GM12878 (cell line): ENCODE measurements around the gene CCDC57. TPM values are rescaled to one million over a fixed set of nuclear protein-coding genes. Genes with fewer than 3 reads are reported as not detected.

ENCODE experiments used
- SMARCA5 ChIP-seq: fragments of 450-650 bp; IDR thresholded peaks from 2 replicates; pipeline ENCODE4 v1.6.1; 2017; ENCODE audit warnings: mild to moderate bottlenecking
- polyA plus RNA-seq, 11 experiments: library from polyadenylated mRNA; depleted of rRNA in 4 of 11; unstranded in 6 of 11; stranded (reverse) in 5 of 11; fragments of >200 nt; fragmentation: Nextera tagmentation in 4 of 11; fragmentation: Illumina TruSeq in 1 of 11; extraction: Ambion mirVana in 4 of 11; extraction: Trizol in 1 of 11; gene quantifications; 1 replicate in 1 of 11; 2 replicates in 10 of 11; pipeline versions ENCODE4 v1.2.1 to v1.2.3, GENCODE V29; 2011 to 2016; ENCODE audit warnings: inconsistent platforms in 2 of 11, missing spikeins in 2 of 11, low read depth in 1 of 11
- total RNA-seq, 4 experiments: library from RNA; depleted of rRNA in 3 of 4; stranded (reverse); fragments of >200 nt in 3 of 4; fragmentation: Illumina TruSeq in 1 of 4; extraction: Trizol in 1 of 4; gene quantifications; 2 replicates each; pipeline versions ENCODE4 v1.2.1 to v1.2.3, GENCODE V29; 2013 to 2021
- TF ChIP-seq, protein P1 (sequence below): fragments of 450-650 bp; formaldehyde crosslinking; IDR thresholded peaks from 2 replicates; pipeline ENCODE4 v1.4.0; 2022; ENCODE audit warnings: mild to moderate bottlenecking, moderate library complexity
- TF ChIP-seq, protein P2 (sequence below): fragments of 450-650 bp; IDR thresholded peaks from 2 replicates; pipeline ENCODE4 v1.6.1; 2017; ENCODE audit warnings: mild to moderate bottlenecking, moderate library complexity

The CCDC57 gene
- total and polyA plus RNA-seq, 10 of the 15 experiments (the other 5 are each of a cell fraction or from before 2014, with no cell fraction given) = 5.4 to 123 (median 45.8) TPM

DNA sequence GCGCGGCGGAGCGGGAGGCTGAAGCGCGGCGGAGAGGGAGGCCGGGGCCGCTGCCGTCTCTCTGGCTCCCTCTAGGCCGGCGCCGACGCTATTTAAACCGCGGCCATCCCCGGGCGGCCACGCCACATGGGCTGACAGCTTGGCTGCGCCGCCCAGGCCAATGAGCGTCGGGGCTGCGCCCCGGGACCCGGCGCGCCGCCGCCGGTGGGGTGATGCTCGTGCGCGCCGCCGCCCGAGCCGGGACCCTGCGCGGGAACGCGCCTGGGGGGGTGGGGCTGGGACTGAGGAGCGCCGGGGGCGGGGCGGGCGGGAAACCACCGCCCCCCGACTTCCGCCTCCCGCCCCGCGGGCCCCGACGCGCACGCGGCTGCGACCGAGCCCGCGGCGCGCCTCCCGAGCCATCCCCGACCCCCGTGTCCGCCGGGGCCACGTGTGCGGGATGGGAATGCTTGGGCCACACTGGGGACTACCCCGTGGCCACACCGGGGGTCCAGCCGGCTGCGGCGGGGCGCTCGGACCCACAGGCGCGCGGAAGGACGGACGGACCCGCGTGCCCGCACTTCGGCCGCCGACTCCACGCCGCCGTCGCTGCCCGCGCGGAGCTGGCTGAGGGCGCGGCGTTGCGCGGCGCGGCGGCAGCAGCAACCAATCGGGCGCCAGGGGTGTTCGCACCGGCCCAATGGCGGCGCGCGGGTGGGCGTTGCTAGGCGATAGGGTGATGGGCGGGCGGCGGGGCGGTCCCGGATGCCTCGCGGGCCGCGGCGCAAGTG is 114.3 kb downstream of the CCDC57 start, which contains the start of gene FASN (continued):
- TF ChIP-seq, protein P1, sequence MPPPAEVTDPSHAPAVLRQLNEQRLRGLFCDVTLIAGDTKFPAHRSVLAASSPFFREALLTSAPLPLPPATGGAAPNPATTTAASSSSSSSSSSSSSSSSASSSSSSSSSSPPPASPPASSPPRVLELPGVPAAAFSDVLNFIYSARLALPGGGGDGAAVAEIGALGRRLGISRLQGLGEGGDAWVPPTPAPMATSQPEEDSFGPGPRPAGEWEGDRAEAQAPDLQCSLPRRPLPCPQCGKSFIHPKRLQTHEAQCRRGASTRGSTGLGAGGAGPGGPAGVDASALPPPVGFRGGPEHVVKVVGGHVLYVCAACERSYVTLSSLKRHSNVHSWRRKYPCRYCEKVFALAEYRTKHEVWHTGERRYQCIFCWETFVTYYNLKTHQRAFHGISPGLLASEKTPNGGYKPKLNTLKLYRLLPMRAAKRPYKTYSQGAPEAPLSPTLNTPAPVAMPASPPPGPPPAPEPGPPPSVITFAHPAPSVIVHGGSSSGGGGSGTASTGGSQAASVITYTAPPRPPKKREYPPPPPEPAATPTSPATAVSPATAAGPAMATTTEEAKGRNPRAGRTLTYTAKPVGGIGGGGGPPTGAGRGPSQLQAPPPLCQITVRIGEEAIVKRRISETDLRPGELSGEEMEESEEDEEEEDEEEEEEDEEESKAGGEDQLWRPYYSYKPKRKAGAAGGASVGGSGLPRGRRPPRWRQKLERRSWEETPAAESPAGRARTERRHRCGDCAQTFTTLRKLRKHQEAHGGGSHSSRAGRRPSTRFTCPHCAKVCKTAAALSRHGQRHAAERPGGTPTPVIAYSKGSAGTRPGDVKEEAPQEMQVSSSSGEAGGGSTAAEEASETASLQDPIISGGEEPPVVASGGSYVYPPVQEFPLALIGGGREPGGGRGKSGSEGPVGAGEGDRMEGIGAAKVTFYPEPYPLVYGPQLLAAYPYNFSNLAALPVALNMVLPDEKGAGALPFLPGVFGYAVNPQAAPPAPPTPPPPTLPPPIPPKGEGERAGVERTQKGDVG (CRISPR knock-in tag) = no peak
- TF ChIP-seq SMARCA5 = peak; percentile 83
- TF ChIP-seq, protein P2, sequence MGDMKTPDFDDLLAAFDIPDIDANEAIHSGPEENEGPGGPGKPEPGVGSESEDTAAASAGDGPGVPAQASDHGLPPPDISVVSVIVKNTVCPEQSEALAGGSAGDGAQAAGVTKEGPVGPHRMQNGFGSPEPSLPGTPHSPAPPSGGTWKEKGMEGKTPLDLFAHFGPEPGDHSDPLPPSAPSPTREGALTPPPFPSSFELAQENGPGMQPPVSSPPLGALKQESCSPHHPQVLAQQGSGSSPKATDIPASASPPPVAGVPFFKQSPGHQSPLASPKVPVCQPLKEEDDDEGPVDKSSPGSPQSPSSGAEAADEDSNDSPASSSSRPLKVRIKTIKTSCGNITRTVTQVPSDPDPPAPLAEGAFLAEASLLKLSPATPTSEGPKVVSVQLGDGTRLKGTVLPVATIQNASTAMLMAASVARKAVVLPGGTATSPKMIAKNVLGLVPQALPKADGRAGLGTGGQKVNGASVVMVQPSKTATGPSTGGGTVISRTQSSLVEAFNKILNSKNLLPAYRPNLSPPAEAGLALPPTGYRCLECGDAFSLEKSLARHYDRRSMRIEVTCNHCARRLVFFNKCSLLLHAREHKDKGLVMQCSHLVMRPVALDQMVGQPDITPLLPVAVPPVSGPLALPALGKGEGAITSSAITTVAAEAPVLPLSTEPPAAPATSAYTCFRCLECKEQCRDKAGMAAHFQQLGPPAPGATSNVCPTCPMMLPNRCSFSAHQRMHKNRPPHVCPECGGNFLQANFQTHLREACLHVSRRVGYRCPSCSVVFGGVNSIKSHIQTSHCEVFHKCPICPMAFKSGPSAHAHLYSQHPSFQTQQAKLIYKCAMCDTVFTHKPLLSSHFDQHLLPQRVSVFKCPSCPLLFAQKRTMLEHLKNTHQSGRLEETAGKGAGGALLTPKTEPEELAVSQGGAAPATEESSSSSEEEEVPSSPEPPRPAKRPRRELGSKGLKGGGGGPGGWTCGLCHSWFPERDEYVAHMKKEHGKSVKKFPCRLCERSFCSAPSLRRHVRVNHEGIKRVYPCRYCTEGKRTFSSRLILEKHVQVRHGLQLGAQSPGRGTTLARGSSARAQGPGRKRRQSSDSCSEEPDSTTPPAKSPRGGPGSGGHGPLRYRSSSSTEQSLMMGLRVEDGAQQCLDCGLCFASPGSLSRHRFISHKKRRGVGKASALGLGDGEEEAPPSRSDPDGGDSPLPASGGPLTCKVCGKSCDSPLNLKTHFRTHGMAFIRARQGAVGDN = peak; percentile 58
